RCC 7860 (cell line): Measurements from ENCODE around the gene MVB12A.

Source experiments
- DNase-seq: peaks from one replicate; pipeline ENCODE4 v3.0.0-alpha.2; 2015; ENCODE audit warnings: low spot score
- FAIRE-seq: peaks from 2 replicates; lab custom pipeline; 2012; peaks lifted over from hg19 to GRCh38; lab: Jason Lieb, UNC

The MVB12A gene

DNA sequence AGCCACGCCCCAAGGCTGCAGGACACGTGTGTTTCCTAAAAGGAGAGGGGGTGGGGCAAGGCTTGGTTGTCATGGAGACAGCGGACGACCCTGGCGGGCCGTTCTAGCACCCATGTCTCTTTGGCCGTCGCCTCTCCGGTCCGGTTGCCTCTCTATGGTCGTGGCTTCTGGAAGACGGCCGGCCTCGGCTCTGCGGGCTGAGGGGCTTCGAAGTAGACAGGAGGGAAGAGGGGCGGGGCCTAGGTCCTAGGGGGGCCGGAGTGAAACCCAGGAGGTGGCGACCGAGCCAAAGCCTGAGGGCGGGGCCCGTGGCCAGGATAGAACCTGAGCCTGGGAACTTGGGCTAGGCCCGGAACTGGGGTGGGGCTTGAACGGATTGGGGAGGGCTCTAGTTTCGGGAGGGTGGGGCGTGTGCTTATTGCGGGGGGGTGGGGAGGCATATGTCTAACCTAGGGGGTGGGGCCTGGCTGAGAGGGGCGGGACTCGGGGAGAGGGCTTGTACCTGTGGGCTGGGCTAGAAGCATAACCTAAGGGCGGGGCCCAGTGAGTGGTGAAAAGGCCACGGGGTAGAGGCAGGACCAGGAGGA, 49.7 kb downstream of the MVB12A start:
- no peak for DNase-seq
- FAIRE-seq, result no peak

DNA sequence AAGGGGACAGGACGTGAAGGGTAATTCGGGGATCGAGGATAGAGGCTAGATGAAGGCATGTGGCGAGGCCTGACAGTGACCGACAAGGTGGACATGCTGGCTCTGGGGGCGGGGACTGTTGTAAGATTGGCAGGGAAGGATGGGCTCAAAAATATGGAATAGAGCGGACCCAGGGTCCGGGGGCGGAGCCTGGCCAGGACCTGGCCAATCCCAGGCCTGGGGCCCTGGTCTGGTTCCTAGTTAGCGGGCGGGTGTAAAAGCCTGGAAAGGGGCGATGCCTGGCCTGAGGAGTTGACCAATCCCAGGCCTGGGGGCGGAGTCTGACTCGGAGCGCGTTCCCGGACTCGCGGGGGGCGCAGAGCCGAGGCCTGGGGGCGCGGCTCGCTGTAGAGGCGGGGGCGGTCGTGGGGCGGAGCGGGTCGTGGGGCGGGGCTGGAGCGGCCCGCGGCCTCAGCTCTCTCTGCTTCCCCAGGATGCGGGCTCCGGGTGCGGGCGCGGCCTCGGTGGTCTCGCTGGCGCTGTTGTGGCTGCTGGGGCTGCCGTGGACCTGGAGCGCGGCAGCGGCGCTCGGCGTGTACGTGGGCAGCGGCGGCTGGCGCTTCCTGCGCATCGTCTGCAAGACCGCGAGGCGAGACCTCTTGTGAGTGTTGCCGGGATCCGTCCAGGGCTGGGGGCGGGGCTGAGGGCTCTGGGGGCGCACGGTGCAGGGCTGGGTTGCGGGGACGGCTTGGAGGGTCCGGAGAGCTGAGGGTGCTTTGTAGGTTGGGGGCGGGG, 50.4 kb downstream of the MVB12A start, which contains the start of gene SLC27A1:
Gene SLC27A1 (plus strand): TSS at position 457 of the 774 bp plus-strand sequence. CDS start 17 bp downstream, at position 474.
- FAIRE-seq (peak; percentile 79), DNase-seq (peak; percentile 92)

DNA sequence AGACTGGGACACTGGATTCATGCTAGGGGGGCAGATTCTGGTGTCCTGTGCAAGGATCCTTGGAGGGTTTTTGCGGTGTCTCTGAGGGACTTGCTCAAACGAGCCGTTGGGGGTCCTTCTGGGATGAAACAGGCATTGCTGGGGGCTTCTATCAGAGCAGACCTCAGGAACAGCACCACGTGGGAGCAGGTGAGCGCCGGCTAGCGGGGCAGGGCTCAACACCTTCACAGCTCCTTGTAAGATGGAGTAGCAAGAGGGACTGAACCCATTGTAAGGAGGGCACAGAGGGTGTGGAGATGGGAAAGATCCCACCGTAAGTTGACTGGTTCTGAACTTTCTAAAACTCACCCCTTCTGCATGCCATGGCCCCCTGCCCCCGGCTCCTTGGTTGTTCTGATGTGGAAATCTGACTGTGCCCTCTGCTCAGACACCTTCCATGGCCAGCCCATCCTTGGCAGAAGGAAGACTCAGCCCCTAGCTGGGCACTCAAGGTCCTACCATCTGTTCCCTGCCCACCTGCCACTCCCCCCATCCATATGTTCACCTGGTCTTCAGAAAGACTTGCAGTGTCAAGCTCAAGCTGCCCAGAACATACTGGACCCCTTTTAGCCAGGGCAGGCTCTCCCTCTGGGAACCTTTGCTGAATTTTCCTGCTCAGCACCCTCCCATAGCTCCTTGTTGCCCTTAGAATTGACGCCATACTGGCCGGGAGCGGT, 51.7 kb downstream of the MVB12A start:
- DNase-seq (no peak), FAIRE-seq (no peak)

DNA sequence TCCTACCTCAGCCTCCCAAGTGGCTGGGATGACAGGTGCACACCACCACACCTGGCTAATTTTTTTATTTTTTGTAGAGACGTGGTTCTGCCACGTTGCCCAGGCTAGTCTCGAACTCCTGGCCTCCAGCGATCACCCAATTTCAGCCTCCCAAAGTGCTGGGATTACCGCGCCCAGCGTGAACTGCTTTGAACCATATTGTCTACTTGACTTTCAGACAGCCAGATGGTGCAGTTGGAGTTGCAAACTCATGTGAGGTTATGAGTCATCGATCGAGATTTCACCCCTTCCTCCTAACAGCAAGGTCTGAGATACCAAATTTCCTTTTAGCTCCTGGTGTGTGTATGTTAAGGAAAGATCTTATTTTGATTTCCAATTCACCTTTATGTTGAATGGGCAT, 53.2 kb downstream of the MVB12A start:
- no peak for DNase-seq
- FAIRE-seq, result no peak
